ENCODE data around the gene OR2Y1.
"Not testable (repeated sequence)": the region's sequence is repeated elsewhere in the genome, so short reads cannot be mapped to it uniquely, and the experiment has no call there.

The OR2Y1 gene

GRCh38 chr5:180739271-180739670, 587 bp downstream of the OR2Y1 start:
- no peak for DNase-seq (ENCODE audit: low spot score)

GRCh38 chr5:180736536-180736935, 3.3 kb downstream of the OR2Y1 start:
- no peak for DNase-seq (ENCODE audit: low spot score)

- no peak for DNase-seq (ENCODE audit: low spot score)
Measured at GRCh38 chr5:180724944-180725343, 14.9 kb downstream of the OR2Y1 start.

- DNase-seq (ENCODE audit: low spot score), result no peak
Measured at GRCh38 chr5:180723936-180724335, 15.9 kb downstream of the OR2Y1 start.

GRCh38 chr5:180720486-180720885, 19.4 kb downstream of the OR2Y1 start:
- no peak for DNase-seq (ENCODE audit: low spot score)

- no peak for DNase-seq (ENCODE audit: low spot score)
Measured at GRCh38 chr5:180719781-180720180, 20.1 kb downstream of the OR2Y1 start.

- peak; percentile 41 for DNase-seq (ENCODE audit: low spot score)
Measured at GRCh38 chr5:180718810-180719453, 20.9 kb downstream of the OR2Y1 start.

GRCh38 chr5:180717989-180718388, 21.9 kb downstream of the OR2Y1 start:
- DNase-seq (ENCODE audit: low spot score), result no peak

GRCh38 chr5:180704362-180704761, 35.5 kb downstream of the OR2Y1 start:
- DNase-seq (ENCODE audit: low spot score), result no peak

GRCh38 chr5:180703912-180704311, 35.9 kb downstream of the OR2Y1 start:
- no peak for DNase-seq (ENCODE audit: low spot score)

- DNase-seq (ENCODE audit: low spot score), result not testable (repeated sequence)
Measured at GRCh38 chr5:180703371-180703770, 36.5 kb downstream of the OR2Y1 start.

GRCh38 chr5:180700440-180700839, 39.4 kb downstream of the OR2Y1 start:
- DNase-seq (ENCODE audit: low spot score), result not testable (repeated sequence)

GRCh38 chr5:180699042-180699441, 40.8 kb downstream of the OR2Y1 start:
- no peak for DNase-seq (ENCODE audit: low spot score)

GRCh38 chr5:180696116-180696515, 43.7 kb downstream of the OR2Y1 start:
- DNase-seq (ENCODE audit: low spot score), result no peak

- DNase-seq (ENCODE audit: low spot score), result no peak
Measured at GRCh38 chr5:180692429-180692828, 47.4 kb downstream of the OR2Y1 start.

GRCh38 chr5:180691046-180691445, 48.8 kb downstream of the OR2Y1 start:
- DNase-seq (ENCODE audit: low spot score), result no peak

GRCh38 chr5:180690562-180690961, 49.3 kb downstream of the OR2Y1 start:
- DNase-seq (ENCODE audit: low spot score), result no peak

GRCh38 chr5:180689775-180690174, 50.1 kb downstream of the OR2Y1 start:
- DNase-seq (ENCODE audit: low spot score), result no peak
